ENCODE data around the gene GALM. TPM values are rescaled to one million over a fixed set of nuclear protein-coding genes. Genes with fewer than 3 reads are reported as not detected.

GALM gene
- total and polyA plus RNA-seq, 2 donors (not counting 3 experiments of a cell fraction or from before 2014, with no cell fraction given): 4.8 to 6.1 TPM

DNA sequence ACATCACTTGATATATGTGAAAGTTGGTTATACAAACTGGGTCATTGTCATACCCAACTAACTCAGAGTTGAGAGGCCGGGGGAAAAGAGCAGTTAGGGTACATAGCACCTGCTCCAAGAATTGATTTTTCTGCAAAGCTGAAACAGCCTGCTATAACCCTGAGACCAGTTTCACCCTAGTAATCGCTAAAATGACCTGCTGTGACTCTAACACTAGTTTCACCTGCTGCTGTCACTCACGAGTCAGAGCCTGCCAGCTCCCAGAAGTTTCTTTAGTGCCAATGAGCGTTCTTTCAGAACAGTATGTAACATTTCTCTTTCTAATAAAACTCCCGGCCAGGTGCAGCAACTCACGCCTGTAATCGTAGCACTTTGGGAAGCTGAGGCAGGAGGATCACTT, 57.3 kb downstream of the GALM start:
- DNase-seq (ENCODE audit: low read depth, low spot score): no peak
- intact Hi-C loops (cut with micrococcal nuclease) (no loop called here), dilution Hi-C loops (cut with MboI; ENCODE audit: extremely low pct_ligation_motif_present, low sequenced_read_pairs) (no loop called here)
- Histone ChIP-seq H3K4me2 (ENCODE audit: insufficient read depth, low read length) (no peak overlapping the region), H3K36me3 (ENCODE audit: control insufficient read depth in 2 of 2, extremely low read depth in 1 of 2, insufficient read depth in 2 of 2, low read length in 2 of 2) (no peaks in the 10 kb centered on the region), H3K27me3 (ENCODE audit: control insufficient read depth in 2 of 2, insufficient read depth in 2 of 2, low read length in 2 of 2) (no peaks in the 10 kb centered on the region), H3K4me3 (replicated peaks in 1 of 3; ENCODE audit: insufficient read depth in 1 of 3, low read depth in 1 of 3, low read length in 3 of 3) (no peak overlapping the region), H4K20me1 (replicated peaks; ENCODE audit: control insufficient read depth, extremely low read depth, insufficient read depth, low read length) (no peaks in the 10 kb centered on the region), H2AFZ (ENCODE audit: low read depth, low read length) (no peak overlapping the region), H3K27ac (ENCODE audit: insufficient read depth, low read depth, low read length) (no peak overlapping the region), H3K9me3 (replicated peaks; ENCODE audit: control insufficient read depth, insufficient read depth, low read length) (no peaks in the 10 kb centered on the region), H3K9me1 (replicated peaks; ENCODE audit: control insufficient read depth, extremely low read depth, insufficient read depth, low read length) (no peaks in the 10 kb centered on the region), H3K79me2 (ENCODE audit: control insufficient read depth, insufficient read depth, low read length) (no peaks in the 10 kb centered on the region), H3K9ac (replicated peaks; ENCODE audit: extremely low read depth, insufficient read depth, low read length) (no peak overlapping the region), H3K4me1 (ENCODE audit: control insufficient read depth, extremely low read depth, insufficient read depth, low read length) (no peaks in the 10 kb centered on the region)
- no TSS peak for BruUV-seq (replicated peaks)
- CTCF ChIA-PET: interaction anchor here (2.0 to 5.0 kb wide), 3 partner anchors 120 to 408 kb away, joined by 6 to 58 read pairs (median 6); no protein-coding TSS in a partner anchor
- no peak for FAIRE-seq
- POLR2A ChIA-PET: no interaction called here
- TF ChIP-seq CTCF (IDR thresholded peaks at IDR 0.05; ENCODE audit: extremely low read depth in 1 of 2, insufficient read depth in 1 of 2, low read depth in 1 of 2, low read length in 2 of 2): no peak
- no peak for TF ChIP-seq JUN (IDR thresholded peaks at IDR 0.05; ENCODE audit: borderline replicate concordance, insufficient read depth, insufficient read length, low read depth)
- no peak for TF ChIP-seq MYC (IDR thresholded peaks at IDR 0.05; ENCODE audit: low read depth, low read length)
- no peak for TF ChIP-seq FOS (IDR thresholded peaks at IDR 0.05; ENCODE audit: borderline replicate concordance, insufficient read depth, low read length)
- TF ChIP-seq GATA2 (IDR thresholded peaks at IDR 0.05; ENCODE audit: insufficient read depth, insufficient read length, low read depth, low read length): no peak
- TF ChIP-seq POLR2A (IDR thresholded peaks at IDR 0.05; ENCODE audit: low read depth, low read length): no peak
- no peak for TF ChIP-seq MAX (IDR thresholded peaks at IDR 0.05; ENCODE audit: insufficient read depth, insufficient read length)
- no peak for TF ChIP-seq POLR2AphosphoS5 (IDR thresholded peaks at IDR 0.05; ENCODE audit: insufficient read depth, low read depth, low read length)
- TF ChIP-seq EZH2 (IDR thresholded peaks at IDR 0.05; ENCODE audit: borderline replicate concordance, low read depth, low read length, severe bottlenecking): no peak

Data from endothelial cell of umbilical vein (primary cell).